Pons (tissue), 1 donor: Measurements from ENCODE around the gene MYPOP.

ENCODE experiments used
- DNase-seq: peaks from one replicate; pipeline ENCODE4 v3.0.0-alpha.2; 2016; ENCODE audit warnings: low spot score

MYPOP gene

GRCh38 chr19:45901912-45902650, at the start of gene MYPOP:
MYPOP (minus strand) TSS chr19:45902613; CDS start chr19:45901773, 840 bp downstream.
- DNase-seq, result no peak

GRCh38 chr19:45947926-45948325, 45.5 kb upstream of the MYPOP start:
- DNase-seq, result no peak

GRCh38 chr19:45940515-45940805, 38.0 kb upstream of the MYPOP start:
- DNase-seq, result no peak

GRCh38 chr19:45939792-45940514, 37.5 kb upstream of the MYPOP start:
- no peak for DNase-seq

- DNase-seq, result no peak
Measured at GRCh38 chr19:45938733-45939319, 36.4 kb upstream of the MYPOP start.

- DNase-seq, result no peak
Measured at GRCh38 chr19:45935267-45935666, 32.9 kb upstream of the MYPOP start.

- DNase-seq, result no peak
Measured at GRCh38 chr19:45934551-45935230, 32.3 kb upstream of the MYPOP start.

- no peak for DNase-seq
Measured at GRCh38 chr19:45933759-45934158, 31.3 kb upstream of the MYPOP start.

GRCh38 chr19:45931055-45931454, 28.6 kb upstream of the MYPOP start:
- DNase-seq, result no peak

- DNase-seq, result no peak
Measured at GRCh38 chr19:45929247-45929646, 26.8 kb upstream of the MYPOP start.

GRCh38 chr19:45927565-45928261, 25.3 kb upstream of the MYPOP start:
- peak; percentile 89 for DNase-seq

- DNase-seq, result no peak
Measured at GRCh38 chr19:45924891-45925447, 22.6 kb upstream of the MYPOP start.

GRCh38 chr19:45922281-45922680, 19.9 kb upstream of the MYPOP start:
- no peak for DNase-seq

GRCh38 chr19:45920458-45920857, 18.0 kb upstream of the MYPOP start:
- DNase-seq, result no peak

- peak; percentile 93 for DNase-seq
Measured at GRCh38 chr19:45919678-45920077, 17.3 kb upstream of the MYPOP start.

GRCh38 chr19:45918721-45919120, 16.3 kb upstream of the MYPOP start:
- DNase-seq, result no peak

- peak; percentile 96 for DNase-seq
Measured at GRCh38 chr19:45917421-45918091, 15.1 kb upstream of the MYPOP start.

GRCh38 chr19:45913874-45914830, 11.7 kb upstream of the MYPOP start, which contains the start of gene NANOS2:
NANOS2 (minus strand) TSS chr19:45914778; CDS start chr19:45914693, 85 bp downstream.
- no peak for DNase-seq

GRCh38 chr19:45911291-45911690, 8.9 kb upstream of the MYPOP start:
- no peak for DNase-seq

GRCh38 chr19:45908956-45909355, 6.5 kb upstream of the MYPOP start:
- no peak for DNase-seq
